GM21390 (cell line): Measurements from ENCODE around the gene BCAP29.
"Not testable (repeated sequence)": the region's sequence is repeated elsewhere in the genome, so short reads cannot be mapped to it uniquely, and the experiment has no call there.

Source experiments
- ATAC-seq: cut with Tn5 transposase; IDR thresholded peaks from one replicate; pipeline ENCODE4 v1.9.1; 2021; ENCODE audit not compliant: unreplicated experiment

BCAP29 gene, protein sequence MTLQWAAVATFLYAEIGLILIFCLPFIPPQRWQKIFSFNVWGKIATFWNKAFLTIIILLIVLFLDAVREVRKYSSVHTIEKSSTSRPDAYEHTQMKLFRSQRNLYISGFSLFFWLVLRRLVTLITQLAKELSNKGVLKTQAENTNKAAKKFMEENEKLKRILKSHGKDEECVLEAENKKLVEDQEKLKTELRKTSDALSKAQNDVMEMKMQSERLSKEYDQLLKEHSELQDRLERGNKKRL

DNA sequence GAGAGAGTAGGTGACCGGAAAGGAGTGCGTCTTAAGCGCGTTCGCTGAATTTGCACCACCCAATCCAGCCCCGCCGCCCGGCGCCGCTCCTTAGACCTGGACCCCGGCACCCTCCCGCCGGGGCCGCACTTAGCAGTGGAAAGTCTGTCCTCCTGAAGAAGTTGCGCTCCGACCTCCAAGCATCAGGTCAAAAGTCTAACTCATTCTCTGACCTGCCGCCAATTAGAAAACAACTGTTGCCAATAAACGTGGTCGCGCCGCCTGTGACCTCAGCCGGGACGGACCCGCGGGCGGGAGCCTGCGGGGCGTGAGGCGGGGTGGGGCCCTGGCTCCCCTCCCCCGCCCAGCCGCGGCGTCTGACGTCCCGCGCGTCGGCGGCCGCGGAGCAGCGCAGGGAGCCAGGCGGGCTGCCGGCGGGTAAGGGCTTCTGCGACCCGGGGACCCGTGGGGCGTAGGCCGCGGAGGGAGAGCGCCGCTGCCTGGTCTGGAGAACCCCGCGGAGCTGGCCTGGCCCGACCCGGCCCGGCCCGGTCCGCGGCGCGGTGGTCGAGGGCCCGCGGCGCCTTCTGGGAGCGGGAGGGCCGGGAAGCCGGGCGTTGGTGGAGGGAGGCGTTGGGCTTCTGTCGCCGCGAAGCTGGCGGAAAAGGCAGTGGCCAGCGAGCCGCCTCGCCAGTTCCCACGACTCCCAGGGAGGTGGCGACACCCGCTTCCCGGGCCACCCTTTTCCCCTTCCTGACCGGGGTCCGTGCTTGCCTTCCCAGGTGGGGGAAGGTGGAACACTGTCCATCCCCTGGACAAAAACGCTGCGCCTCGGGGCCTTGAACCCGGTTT, at the start of gene BCAP29:
BCAP29 (plus strand) TSS at position 362 of the 831 bp plus-strand sequence. CDS start 527 bp downstream, outside the sequence.
- peak; percentile 87 for ATAC-seq

DNA sequence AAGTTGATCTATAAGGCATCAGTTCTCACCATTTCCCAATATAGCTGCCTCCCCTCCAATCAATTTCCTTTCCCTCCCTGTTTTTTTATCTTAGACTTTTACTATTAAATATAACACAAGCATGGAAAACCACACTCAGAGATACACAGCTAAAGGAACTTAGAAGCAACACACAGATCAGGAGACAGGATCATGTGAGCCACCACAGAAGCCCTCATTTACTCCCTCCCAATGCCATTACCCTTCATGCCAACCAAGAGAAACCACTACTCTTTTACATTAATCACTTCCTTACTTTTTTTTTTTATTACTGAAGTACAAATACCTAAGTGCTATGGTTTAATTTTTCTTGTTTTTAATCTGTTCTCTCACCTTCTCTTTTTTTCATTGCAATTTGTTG, 49.3 kb upstream of the BCAP29 start:
- ATAC-seq, result no peak

DNA sequence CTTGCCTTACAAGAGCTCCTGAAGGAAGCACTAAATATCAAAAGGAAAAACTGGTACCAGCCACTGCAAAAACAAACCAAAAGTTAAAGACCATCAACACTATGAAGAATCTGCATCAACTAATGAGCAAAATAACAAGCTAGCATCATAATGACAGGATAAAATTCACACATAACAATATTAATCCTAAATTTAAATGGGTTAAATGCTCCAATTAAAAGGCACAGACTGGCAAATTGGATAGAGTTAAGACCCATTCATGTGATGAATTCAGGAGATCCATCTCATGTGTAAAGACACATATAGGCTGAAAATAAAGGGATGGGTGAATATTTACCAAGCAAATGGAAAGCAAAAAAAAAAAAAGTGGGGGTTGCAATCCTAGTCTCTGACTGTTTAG, 45.9 kb upstream of the BCAP29 start:
- ATAC-seq, result no peak

DNA sequence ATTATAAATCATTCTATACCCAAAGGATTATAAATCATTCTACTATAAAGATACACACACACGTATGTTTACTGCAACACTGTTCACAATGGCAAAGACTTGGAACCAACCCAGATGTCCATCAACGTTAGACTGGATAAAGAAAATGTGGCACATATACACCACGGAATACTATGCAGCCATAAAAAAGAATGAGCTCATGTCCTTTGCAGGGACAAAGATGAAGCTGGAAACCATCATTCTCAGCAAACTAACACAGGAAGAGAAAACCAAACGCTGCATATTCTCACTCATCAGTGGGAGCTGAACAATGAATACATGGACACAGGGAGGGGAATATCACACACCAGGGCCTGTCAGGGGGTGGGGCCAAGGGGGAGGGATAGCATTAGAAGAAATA, 42.8 kb upstream of the BCAP29 start:
- not testable (repeated sequence) for ATAC-seq

DNA sequence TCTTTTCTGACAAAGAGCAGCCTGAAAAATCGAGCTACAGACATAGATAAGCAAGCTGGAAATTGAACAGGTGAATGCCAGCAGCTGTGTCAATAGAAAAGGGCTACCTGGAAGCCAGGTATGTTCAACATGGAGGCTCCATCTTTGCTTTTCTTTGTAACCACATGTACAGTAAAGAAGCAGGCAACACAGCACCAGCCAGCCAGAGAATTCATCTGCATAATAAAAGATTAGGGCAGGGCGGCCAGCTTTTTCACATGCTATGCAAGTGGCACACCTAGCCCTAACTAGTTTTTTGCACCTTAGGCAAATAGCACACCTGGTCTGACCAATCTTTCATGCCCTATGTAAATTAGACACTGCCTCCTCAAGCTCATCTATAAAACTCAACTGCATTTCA, 42.0 kb upstream of the BCAP29 start:
- no peak for ATAC-seq

DNA sequence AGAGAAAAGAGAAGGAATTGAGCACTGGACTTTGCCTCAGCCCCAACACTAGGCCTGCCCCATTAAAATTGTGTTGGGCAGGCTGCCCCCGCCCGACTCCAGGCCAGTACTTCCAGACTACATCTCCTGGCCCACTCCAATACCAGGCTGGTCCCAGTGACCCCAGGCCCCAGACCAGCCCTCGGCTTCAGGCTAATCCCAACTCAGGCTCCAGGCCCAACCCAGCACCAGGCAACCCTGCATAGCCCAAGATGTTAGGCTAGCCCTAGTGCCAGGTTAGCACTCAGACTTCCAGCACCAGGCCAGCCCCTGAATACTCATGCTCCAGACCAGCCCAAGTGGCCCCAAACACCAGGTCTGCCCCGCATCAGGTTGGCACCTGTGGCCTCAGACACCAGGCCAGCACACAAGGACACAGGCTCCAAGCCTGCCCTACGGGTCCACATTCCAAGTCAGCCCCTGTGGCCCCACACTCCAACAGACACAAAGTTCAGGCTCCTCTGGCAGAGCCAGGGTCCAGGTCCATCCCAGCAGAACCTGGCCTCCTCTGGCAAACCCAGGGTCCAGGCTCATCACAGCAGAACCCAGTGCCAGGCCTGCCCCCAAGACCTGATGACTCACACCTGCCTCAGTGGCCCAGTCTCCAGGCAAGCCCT, 36.6 kb upstream of the BCAP29 start:
- ATAC-seq, result no peak

DNA sequence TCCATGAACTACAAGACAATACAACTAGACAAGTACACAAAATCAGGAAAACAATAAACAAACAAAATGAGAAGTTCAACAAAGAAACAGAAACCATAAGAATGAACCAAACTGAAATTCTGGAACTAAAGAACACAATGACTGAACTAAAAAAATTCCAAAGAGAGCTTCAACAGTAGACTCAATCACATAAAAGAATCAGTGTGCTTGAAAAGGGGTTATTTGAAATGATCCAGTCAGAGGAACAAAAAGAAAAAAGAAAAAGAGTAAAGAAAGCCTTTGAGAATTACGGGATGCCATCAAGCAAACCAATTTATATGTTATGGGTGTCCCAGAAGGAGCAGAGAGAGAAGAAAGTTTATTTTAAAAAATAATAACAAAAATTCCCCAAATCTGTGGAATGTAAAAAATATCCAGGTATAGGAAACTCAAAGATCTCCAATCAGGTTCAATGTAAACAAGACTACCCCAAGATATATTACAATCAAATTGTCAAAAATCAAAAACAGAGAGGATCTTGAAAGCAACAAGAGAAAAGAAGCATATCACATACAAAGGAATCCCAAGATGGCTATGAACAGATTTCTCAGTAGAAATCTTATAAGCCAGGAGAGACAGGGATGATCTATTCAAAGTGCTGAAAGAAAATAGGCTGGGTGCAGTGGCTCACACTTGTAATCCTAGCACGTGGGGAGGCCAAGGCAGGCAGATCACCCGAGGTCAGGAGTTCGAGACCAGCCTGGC, 35.0 kb upstream of the BCAP29 start:
- ATAC-seq, result no peak

DNA sequence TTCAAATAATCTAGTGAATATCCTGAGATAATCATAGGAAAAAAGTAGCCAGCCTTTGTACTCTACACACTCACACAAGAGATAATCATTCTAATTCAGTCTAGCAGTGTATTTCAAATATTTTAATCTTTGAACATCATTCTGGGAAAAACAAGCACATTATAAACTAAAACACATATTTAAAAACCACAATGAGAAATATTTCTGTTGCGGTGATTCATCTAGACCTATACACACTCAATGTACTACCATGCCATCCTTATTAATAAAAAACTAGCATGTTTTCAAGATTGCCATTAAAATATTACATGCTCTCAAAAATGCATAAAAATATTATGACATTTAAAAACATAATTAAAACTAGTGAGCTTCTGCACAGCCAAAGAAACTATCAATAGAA, 28.1 kb upstream of the BCAP29 start:
- ATAC-seq, result no peak

DNA sequence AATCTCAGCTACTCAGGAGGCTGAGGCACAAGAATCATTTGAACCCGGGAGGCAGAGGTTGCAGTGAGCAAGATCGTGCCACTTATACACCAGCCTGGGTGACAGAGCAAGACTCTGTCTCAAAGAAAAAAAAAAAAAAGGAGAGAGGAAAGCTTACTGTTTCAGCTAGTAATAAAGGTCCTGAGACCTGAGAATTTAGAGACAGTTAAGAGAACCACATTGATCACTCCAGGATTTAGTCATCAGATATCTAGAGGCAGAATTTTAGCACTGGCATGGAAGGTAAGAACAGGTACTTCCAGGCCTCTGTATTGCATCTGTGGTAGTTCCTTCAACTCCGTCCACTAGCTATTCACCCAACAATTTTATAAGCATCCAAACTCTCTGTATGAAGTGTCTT, 24.2 kb upstream of the BCAP29 start:
- ATAC-seq, result no peak

DNA sequence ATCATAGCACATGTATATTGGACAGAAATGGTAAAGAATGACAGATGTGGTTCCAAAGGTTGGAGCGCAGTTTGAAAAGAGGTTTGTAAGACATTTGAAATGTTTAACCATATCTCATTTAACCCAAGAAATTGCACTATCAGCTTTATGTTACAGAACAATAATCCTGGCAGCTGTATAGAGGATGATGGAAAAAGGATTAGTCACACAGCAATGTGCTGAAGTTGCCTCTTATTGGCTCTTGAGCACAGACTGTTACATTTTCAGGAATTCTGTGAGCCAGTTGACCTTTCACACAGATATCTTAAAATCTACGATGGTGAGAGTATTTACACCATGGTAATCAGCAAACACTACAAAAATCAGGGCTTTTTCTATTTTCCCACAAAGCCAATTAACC, 20.2 kb upstream of the BCAP29 start:
- no peak for ATAC-seq

DNA sequence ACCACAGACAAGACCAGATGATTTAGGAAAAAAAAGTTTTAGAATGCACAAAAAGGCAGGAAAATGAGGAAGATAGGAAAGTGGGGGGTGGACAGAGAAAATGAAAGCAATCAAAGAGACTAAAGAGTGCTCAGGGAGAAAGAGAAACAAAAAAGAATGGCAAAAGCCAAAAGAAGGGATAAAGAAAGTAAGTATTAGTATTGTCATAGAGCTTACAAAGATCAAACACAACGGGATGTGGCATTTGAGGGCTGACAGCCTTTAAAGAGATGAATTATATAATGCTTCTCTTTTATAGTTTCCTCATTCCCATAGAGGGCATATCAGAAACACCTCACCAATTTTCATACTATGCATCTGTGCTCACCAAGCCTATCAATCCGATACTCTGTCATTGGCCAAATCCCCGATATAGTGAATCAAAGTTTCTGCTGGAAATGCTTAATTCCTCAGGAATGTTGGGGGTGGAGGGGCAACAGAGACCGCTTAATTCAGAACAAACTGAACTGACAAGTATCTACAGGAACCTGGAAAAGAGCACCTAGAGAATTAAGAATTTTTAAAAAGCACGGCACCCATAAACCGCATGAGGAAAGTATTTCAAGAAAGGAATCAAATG, 19.0 kb upstream of the BCAP29 start:
- no peak for ATAC-seq

DNA sequence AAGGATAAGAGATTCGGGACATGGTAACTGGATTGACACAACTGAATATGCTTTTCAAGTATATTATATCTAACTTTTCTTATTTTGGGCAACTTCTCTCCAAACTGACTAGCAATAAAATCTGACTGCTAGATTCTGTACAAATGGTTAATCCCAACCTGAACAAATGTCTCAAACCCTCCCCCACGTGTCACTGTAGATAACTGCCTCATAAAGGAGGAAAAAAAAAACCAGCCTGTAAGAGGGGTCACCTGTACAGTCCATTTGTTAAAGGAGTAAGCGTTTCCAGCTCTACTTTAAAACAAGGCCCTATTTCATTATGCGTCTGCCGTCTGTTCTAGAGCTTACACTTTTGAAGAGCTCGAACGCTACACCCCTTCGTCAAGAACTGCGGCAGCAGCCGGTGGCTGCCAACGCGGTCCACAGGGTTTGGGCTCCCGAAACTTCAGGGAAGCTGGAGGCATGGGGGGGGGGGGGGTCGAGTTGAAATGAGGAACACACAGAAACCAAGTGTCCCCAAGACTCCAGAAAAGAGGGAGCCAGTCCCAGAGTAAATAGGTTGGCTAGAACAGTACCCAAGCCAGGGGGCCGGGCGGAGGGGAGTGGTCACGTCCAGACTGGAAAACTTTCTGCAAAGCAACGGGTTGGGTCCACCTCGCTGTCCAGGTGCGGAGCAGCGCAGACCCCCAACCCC, 16.8 kb upstream of the BCAP29 start:
- peak; percentile 52 for ATAC-seq

DNA sequence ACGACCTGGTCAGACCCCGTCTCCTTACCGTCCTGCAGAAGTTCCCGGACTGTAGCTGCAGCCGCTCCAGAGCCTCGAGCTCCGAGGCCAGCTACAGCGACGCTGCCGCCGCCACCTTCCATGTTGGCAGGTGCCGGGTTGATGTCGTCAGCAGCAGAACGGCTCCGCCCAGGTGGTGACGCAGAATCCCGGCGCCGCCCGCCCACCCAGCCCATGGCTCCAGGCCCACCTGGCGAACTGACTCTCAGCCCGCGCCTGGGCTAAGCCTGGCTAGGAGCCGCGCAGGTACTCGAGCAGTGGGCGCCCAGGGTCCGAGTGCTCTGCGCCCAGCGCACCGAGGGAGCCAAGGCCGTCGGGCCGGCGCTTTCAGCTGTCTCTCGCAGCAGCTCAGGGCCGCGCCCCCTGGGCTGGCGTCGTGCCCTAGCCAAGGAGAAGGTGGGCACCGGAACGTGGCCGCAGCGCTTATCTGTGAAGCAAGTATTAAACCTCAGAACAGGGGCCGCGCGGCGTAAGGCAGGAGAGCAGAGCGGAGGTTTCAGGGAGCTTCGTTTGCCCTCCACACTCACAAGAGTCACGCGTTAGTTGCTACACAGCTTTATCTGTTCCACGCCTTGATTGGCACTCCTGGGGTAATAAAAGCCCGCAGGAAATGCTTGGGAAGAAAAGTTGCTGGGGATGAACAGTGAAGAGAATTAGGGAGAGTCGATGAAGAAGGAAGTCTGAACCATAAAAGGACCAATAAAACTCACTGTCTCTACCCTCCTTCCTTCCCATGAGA, 16.1 kb upstream of the BCAP29 start, which contains the start of the genes COG5 and DUS4L:
COG5 (minus strand) TSS at position 146 of the 778 bp plus-strand sequence; CDS start at position 122, 24 bp downstream.
DUS4L (plus strand) TSS at position 197 of the 778 bp plus-strand sequence. CDS start 3,100 bp downstream, outside the sequence.
- ATAC-seq, result peak; percentile 95

DNA sequence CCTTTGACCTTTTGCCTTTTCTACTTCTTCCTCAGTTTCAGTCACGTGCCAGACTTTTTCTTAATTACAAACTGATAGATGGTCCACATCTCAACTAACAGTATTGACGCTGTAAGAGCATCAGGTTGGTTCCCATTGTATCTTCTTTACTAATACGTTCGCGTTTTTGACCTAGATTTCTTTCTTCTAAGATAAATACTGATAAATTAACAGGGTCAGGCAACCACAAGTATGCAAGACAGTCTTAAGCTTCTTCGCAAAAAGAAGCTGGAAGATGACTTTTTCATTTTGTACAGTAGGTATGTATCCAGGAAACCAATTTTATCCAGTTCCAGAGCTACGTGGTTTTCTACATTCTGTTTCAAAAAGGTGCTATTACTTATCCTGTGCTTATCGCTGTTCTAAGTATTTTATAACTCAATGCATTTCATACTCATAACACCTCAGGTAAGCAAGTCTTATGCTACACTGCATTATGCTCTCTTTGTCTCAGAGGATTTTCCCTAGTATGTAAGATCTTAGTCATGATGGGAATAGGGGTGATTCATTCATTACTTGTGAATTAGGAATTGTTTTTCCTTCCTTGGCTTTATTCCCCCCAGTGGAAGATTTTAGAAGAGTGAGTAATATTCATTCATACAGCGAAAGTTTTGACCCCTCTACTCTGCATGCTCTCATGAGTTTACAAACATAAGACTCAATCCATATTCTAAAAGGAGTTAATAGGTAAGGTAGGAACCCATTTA, 15.3 kb upstream of the BCAP29 start:
- no peak for ATAC-seq

DNA sequence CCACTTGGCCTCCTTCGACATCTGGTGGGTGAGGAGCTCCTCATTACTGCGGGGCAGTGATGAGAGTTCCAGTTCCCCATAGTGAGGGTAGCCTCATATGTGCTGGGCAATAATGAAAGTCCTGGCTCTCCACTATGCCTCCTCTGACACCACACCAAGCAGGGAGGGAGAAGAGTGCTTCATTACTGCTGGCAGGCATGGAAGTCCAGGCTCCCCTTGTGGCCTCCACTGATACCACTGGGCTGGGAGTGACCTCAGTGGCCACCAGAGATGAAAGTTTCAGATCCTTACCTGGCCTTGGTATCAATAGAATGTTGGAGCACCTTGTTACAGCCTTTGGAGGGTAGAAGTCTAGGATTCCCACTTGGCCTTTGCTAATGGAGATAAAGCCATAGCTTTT, 9.7 kb upstream of the BCAP29 start:
- no peak for ATAC-seq

DNA sequence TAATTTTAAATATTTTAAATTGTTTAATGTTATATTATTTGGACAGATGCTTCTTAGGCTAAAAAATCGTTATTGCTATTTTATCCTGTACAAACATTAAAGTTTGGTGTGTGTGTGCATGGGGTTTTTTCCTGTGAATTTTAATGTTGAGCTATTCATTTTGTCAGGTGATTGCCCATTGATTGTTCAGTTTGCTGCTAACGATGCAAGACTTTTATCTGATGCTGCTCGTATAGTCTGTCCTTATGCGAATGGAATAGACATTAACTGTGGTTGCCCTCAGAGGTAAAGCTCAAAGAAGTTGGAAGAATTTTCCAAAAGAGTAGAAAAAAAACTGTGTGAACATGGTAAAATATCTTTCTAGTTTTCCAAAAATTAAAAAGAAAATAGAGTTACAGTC, 6.5 kb upstream of the BCAP29 start:
- no peak for ATAC-seq

DNA sequence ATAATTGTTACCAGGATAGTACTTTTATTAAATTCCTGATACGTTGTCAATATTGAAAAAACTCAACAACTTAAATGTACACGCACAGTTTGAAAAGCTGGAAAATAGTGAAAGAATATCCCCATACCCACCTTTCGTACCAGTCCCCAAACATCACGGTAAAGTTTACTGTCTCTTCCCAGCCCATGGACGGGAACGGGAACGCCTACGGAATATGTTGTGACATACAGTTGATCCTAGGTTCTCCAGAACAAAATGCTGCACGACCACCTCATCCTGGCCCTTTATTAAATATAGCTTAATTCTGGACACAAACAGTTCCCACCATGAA, 527 bp upstream of the BCAP29 start:
- no peak for ATAC-seq

DNA sequence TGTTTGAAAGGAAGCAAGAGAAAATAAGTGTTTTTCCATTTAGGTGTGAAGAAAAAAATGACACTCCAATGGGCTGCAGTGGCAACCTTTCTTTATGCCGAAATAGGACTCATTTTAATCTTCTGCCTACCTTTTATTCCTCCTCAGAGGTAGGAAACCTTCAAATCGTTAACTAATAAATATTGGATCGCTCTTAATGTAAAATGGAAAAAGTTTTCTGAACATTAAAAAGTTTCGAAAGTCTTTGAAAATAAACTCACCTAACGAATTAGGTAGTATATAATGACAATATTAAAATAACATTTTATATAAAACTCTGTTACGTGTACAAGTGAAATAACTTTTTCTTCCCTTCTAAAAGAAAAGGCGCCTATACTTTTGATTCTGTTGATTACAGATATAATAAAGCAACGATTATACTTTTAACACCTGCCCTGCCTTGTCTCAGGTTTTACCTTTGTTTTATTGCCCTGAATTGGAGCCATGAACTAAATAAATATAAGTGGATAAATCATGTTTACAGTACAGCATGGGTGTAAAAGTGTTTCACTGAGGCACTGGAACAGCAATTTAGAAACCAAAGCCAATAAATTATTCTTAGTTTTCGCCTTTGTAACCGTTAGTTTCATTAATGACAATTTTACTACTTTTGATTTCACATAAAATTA, 804 bp downstream of the BCAP29 start:
- ATAC-seq, result no peak
